GM12892 (cell line): ENCODE results near the gene SMOC2.

Experiments used
- DNase-seq: peaks from one replicate; pipeline ENCODE4 v3.0.0; 2011; ENCODE audit not compliant: insufficient read length
- FAIRE-seq: peaks from 2 replicates; lab custom pipeline; 2011; peaks lifted over from hg19 to GRCh38; lab: Jason Lieb, UNC
- POLR2A ChIP-seq: IDR thresholded peaks from 2 replicates; pipeline ENCODE4 v1.6.1; 2011; ENCODE audit warnings: low read depth, low read length, control low read depth
- POLR2AphosphoS5 ChIP-seq: IDR thresholded peaks from 2 replicates; pipeline ENCODE4 v1.6.1; 2011; ENCODE audit warnings: low read depth, low read length, control low read depth
- TAF1 ChIP-seq: IDR thresholded peaks from 2 replicates; pipeline ENCODE4 v1.6.1; 2011; ENCODE audit warnings: low read depth, mild to moderate bottlenecking, control low read depth, low read length, borderline replicate concordance

The SMOC2 gene

GRCh38 chr6:168578036-168578435 lies 137.1 kb downstream of the SMOC2 start:
- FAIRE-seq (no peak), DNase-seq (no peak)
- TF ChIP-seq POLR2A (no peak), POLR2AphosphoS5 (no peak), TAF1 (no peak)

GRCh38 chr6:168581236-168581635 lies 140.3 kb downstream of the SMOC2 start:
- FAIRE-seq (no peak), DNase-seq (no peak)
- no peak for TF ChIP-seq POLR2A
- no peak for TF ChIP-seq POLR2AphosphoS5
- TF ChIP-seq TAF1, result no peak

GRCh38 chr6:168581706-168582105 lies 140.7 kb downstream of the SMOC2 start:
- FAIRE-seq, result no peak
- DNase-seq, result no peak
- no peak for TF ChIP-seq POLR2AphosphoS5
- TF ChIP-seq POLR2A, result no peak
- TF ChIP-seq TAF1, result no peak

GRCh38 chr6:168582571-168582981 lies 141.6 kb downstream of the SMOC2 start:
- TF ChIP-seq POLR2A (no peak), POLR2AphosphoS5 (no peak), TAF1 (no peak)
- FAIRE-seq (no peak), DNase-seq (no peak)

- no peak for DNase-seq
- no peak for FAIRE-seq
These were observed 142.1 kb downstream of the SMOC2 start for GRCh38 chr6:168583126-168583525.

GRCh38 chr6:168583821-168584220 lies 142.8 kb downstream of the SMOC2 start:
- TF ChIP-seq TAF1 (no peak), POLR2A (no peak), POLR2AphosphoS5 (no peak)
- DNase-seq, result no peak
- no peak for FAIRE-seq

More at GRCh38 chr6:168583126-168583525, 142.1 kb downstream of the SMOC2 start:
- TF ChIP-seq POLR2A, result no peak

- DNase-seq, result no peak
- no peak for TF ChIP-seq POLR2AphosphoS5
- no peak for TF ChIP-seq TAF1
- no peak for TF ChIP-seq POLR2A
- no peak for FAIRE-seq
These were observed 143.3 kb downstream of the SMOC2 start for GRCh38 chr6:168584249-168584648.

- no peak for DNase-seq
- no peak for TF ChIP-seq TAF1
- TF ChIP-seq POLR2A, result no peak
- TF ChIP-seq POLR2AphosphoS5, result no peak
- FAIRE-seq, result no peak
These were observed 143.7 kb downstream of the SMOC2 start for GRCh38 chr6:168584671-168585070.

- no peak for DNase-seq
- TF ChIP-seq POLR2AphosphoS5 (no peak), TAF1 (no peak), POLR2A (no peak)
- FAIRE-seq, result no peak
These were observed 144.5 kb downstream of the SMOC2 start for GRCh38 chr6:168585441-168585840.

- DNase-seq, result no peak
- no peak for FAIRE-seq
- TF ChIP-seq POLR2A, result no peak
- TF ChIP-seq POLR2AphosphoS5, result no peak
- no peak for TF ChIP-seq TAF1
These were observed 148.3 kb downstream of the SMOC2 start for GRCh38 chr6:168589275-168589674.

- FAIRE-seq, result no peak
- no peak for DNase-seq
- TF ChIP-seq POLR2AphosphoS5, result no peak
- no peak for TF ChIP-seq POLR2A
- no peak for TF ChIP-seq TAF1
These were observed 149.4 kb downstream of the SMOC2 start for GRCh38 chr6:168590406-168590805.

GRCh38 chr6:168596344-168596743 lies 155.4 kb downstream of the SMOC2 start:
- FAIRE-seq, result no peak
- TF ChIP-seq POLR2AphosphoS5 (no peak), POLR2A (no peak), TAF1 (no peak)

GRCh38 chr6:168597471-168597875 lies 156.5 kb downstream of the SMOC2 start:
- no peak for TF ChIP-seq POLR2AphosphoS5
- no peak for TF ChIP-seq POLR2A
- TF ChIP-seq TAF1, result no peak
- FAIRE-seq (no peak), DNase-seq (no peak)

More at GRCh38 chr6:168596344-168596743, 155.4 kb downstream of the SMOC2 start:
- DNase-seq, result no peak

- FAIRE-seq (no peak), DNase-seq (no peak)
- no peak for TF ChIP-seq TAF1
- no peak for TF ChIP-seq POLR2A
- no peak for TF ChIP-seq POLR2AphosphoS5
These were observed 157.5 kb downstream of the SMOC2 start for GRCh38 chr6:168598251-168599117.
